ENCODE measurements around the gene NSFL1C.

Gene NSFL1C

GRCh38 chr20:1422753-1423152, 43.9 kb downstream of the NSFL1C start:
- no peak for TF ChIP-seq CTCF (IDR thresholded peaks at IDR 0.05; ENCODE audit: control insufficient read depth, insufficient read depth, low read depth, low read length, missing control alignments)
- DNase-seq (ENCODE audit: low read depth) = no peak
- no peak overlapping the region for H3K4me3 ChIP-seq (ENCODE audit: control insufficient read depth, low read depth, low read length)

GRCh38 chr20:1420066-1420465, 46.6 kb downstream of the NSFL1C start:
- H3K4me3 ChIP-seq (ENCODE audit: control insufficient read depth, low read depth, low read length) = no peak overlapping the region
- TF ChIP-seq CTCF (IDR thresholded peaks at IDR 0.05; ENCODE audit: control insufficient read depth, insufficient read depth, low read depth, low read length, missing control alignments) = no peak
- no peak for DNase-seq (ENCODE audit: low read depth)

- no peak overlapping the region for H3K4me3 ChIP-seq (ENCODE audit: control insufficient read depth, low read depth, low read length)
- DNase-seq (ENCODE audit: low read depth) = no peak
- TF ChIP-seq CTCF (IDR thresholded peaks at IDR 0.05; ENCODE audit: control insufficient read depth, insufficient read depth, low read depth, low read length, missing control alignments) = no peak
These were observed 48.3 kb downstream of the NSFL1C start for GRCh38 chr20:1418350-1418749.

GRCh38 chr20:1417790-1418189, 48.9 kb downstream of the NSFL1C start:
- no peak overlapping the region for H3K4me3 ChIP-seq (ENCODE audit: control insufficient read depth, low read depth, low read length)
- no peak for TF ChIP-seq CTCF (IDR thresholded peaks at IDR 0.05; ENCODE audit: control insufficient read depth, insufficient read depth, low read depth, low read length, missing control alignments)
- DNase-seq (ENCODE audit: low read depth) = no peak

- DNase-seq (ENCODE audit: low read depth) = no peak
- TF ChIP-seq CTCF (IDR thresholded peaks at IDR 0.05; ENCODE audit: control insufficient read depth, insufficient read depth, low read depth, low read length, missing control alignments) = no peak
- H3K4me3 ChIP-seq (ENCODE audit: control insufficient read depth, low read depth, low read length) = no peak overlapping the region
These were observed 49.4 kb downstream of the NSFL1C start for GRCh38 chr20:1417273-1417672.

- TF ChIP-seq CTCF (IDR thresholded peaks at IDR 0.05; ENCODE audit: control insufficient read depth, insufficient read depth, low read depth, low read length, missing control alignments) = no peak
- no peak for DNase-seq (ENCODE audit: low read depth)
These were observed 50.8 kb downstream of the NSFL1C start for GRCh38 chr20:1415667-1416468.

More at GRCh38 chr20:1415667-1416468, 50.8 kb downstream of the NSFL1C start:
- H3K4me3 ChIP-seq (ENCODE audit: control insufficient read depth, low read depth, low read length) = no peak overlapping the region

Data from AG09309 (cell line).